ENCODE measurements around the gene ODF2L.

- TF ChIP-seq, protein P1, sequence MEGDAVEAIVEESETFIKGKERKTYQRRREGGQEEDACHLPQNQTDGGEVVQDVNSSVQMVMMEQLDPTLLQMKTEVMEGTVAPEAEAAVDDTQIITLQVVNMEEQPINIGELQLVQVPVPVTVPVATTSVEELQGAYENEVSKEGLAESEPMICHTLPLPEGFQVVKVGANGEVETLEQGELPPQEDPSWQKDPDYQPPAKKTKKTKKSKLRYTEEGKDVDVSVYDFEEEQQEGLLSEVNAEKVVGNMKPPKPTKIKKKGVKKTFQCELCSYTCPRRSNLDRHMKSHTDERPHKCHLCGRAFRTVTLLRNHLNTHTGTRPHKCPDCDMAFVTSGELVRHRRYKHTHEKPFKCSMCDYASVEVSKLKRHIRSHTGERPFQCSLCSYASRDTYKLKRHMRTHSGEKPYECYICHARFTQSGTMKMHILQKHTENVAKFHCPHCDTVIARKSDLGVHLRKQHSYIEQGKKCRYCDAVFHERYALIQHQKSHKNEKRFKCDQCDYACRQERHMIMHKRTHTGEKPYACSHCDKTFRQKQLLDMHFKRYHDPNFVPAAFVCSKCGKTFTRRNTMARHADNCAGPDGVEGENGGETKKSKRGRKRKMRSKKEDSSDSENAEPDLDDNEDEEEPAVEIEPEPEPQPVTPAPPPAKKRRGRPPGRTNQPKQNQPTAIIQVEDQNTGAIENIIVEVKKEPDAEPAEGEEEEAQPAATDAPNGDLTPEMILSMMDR (IDR thresholded peaks at IDR 0.05): no peak
- no peak for TF ChIP-seq POLR2A (IDR thresholded peaks at IDR 0.05)
Measured at GRCh38 chr1:86394416-86394815, 1.7 kb downstream of the ODF2L start.

Measured in prostate gland (tissue), 2 donors.